SH-SY5Y (cell line): ENCODE results near the gene IL18RAP.

Experiments
- GATA2 ChIP-seq: IDR thresholded peaks from 2 replicates; pipeline ENCODE4 v1.6.1; 2011; ENCODE audit warnings: mild to moderate bottlenecking, low read depth, low read length
- GATA3 ChIP-seq: IDR thresholded peaks from 2 replicates; pipeline ENCODE4 v1.6.1; 2011; ENCODE audit warnings: low read depth, mild to moderate bottlenecking, low read length, moderate library complexity

GRCh38 chr2:102470168-102470567 is 47.2 kb downstream of the IL18RAP start:
- TF ChIP-seq GATA2 = no peak
- TF ChIP-seq GATA3 = no peak
